ENCODE data around the gene MATN4.

DNA sequence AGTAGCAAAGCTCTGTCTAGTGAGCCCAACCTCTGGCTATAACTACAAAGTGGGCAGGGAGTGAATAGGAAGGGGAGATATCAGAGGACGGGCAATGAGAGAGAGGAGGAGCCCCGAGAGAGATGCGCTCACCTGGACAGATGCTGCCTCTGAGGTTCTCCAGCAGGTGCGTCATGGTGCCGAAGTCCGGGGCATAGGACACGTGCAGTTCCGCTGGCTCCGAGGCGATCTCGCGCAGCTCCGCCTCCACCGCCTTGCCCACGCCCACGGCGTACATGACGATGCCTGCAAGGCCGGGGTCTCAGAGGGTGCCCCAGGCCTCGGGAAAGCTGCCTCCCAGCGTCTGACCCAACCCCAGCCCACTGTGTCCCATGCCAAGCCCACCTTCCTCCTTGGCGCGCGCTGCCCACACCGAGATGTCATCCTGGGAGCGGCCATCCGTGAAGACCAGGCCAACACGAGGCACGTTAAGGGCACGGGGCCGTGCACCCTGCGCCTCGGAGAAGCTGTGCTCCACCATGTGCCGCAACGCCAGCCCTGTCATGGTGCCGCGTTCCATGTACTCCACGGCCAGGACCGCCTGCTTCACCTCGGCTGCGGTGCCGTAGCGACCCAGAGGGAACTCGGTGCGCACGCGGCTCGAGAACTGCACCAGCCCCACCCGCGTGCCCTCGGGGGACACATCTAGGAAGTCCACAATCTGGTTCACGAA is 10.2 kb downstream of the MATN4 start:
- TF ChIP-seq, protein P1, sequence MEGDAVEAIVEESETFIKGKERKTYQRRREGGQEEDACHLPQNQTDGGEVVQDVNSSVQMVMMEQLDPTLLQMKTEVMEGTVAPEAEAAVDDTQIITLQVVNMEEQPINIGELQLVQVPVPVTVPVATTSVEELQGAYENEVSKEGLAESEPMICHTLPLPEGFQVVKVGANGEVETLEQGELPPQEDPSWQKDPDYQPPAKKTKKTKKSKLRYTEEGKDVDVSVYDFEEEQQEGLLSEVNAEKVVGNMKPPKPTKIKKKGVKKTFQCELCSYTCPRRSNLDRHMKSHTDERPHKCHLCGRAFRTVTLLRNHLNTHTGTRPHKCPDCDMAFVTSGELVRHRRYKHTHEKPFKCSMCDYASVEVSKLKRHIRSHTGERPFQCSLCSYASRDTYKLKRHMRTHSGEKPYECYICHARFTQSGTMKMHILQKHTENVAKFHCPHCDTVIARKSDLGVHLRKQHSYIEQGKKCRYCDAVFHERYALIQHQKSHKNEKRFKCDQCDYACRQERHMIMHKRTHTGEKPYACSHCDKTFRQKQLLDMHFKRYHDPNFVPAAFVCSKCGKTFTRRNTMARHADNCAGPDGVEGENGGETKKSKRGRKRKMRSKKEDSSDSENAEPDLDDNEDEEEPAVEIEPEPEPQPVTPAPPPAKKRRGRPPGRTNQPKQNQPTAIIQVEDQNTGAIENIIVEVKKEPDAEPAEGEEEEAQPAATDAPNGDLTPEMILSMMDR (conservative IDR thresholded peaks at IDR 0.05; ENCODE audit: low read depth, low read length): no peak
- no peak for TF ChIP-seq SMC3 (IDR thresholded peaks at IDR 0.05; ENCODE audit: low read depth, low read length)

All from IMR-90 (cell line).